MCF 10A (cell line): ENCODE measurements around the gene TDRD9. TPM values are rescaled to one million over a fixed set of nuclear protein-coding genes. Genes with fewer than 3 reads are reported as not detected.

Experiments used
- BruUV-seq: library from RNA; stranded (reverse); fragments of 400-500 nt; replicated peaks from 2 replicates; lab custom pipeline; 2021; lab: Mats Ljungman, UMichigan
- CTCF ChIA-PET: fragments of 300-600 bp; sonication (Branson Sonifier 250); formaldehyde crosslinking; extraction: SDS; loops from one replicate; lab custom pipeline; 2021; ENCODE audit warnings: antibody characterized with exemption, inconsistent platforms; lab: Yijun Ruan, JAX
- POLR2A ChIA-PET: fragments of 300-600, 350-650 bp; sonication (Branson Sonifier 250); formaldehyde crosslinking; extraction: SDS; loops from one replicate; lab custom pipeline; 2020; ENCODE audit warnings: antibody characterized with exemption, inconsistent platforms; lab: Yijun Ruan, JAX
- DNase-seq: peaks from one replicate; pipeline ENCODE4 v3.0.0-alpha.2; 2018; ENCODE audit not compliant: unreplicated experiment
- H3K27ac Mint-ChIP-seq: one replicate; pipeline ENCODE4 v1.8.0; 2022; ENCODE audit warnings: mild to moderate bottlenecking, low read depth, mixed read lengths; ENCODE audit not compliant: unreplicated experiment
- H3K27me3 Mint-ChIP-seq: one replicate; pipeline ENCODE4 v1.8.0; 2022; ENCODE audit warnings: mixed read lengths; ENCODE audit not compliant: insufficient read depth, unreplicated experiment
- H3K36me3 Mint-ChIP-seq: one replicate; pipeline ENCODE4 v1.8.0; 2022; ENCODE audit warnings: mild to moderate bottlenecking, moderate library complexity, mixed read lengths; ENCODE audit not compliant: insufficient read depth, unreplicated experiment
- H3K4me1 Mint-ChIP-seq: one replicate; pipeline ENCODE4 v1.8.0; 2022; ENCODE audit warnings: mixed read lengths; ENCODE audit not compliant: insufficient read depth, unreplicated experiment
- H3K4me3 Mint-ChIP-seq: one replicate; pipeline ENCODE4 v1.8.0; 2022; ENCODE audit warnings: mild to moderate bottlenecking, moderate library complexity, mixed read lengths; ENCODE audit not compliant: unreplicated experiment
- H3K9me3 Mint-ChIP-seq: one replicate; pipeline ENCODE4 v1.8.0; 2022; ENCODE audit warnings: mixed read lengths; ENCODE audit not compliant: unreplicated experiment
- intact Hi-C: fragments of 100-400 bp; cut with micrococcal nuclease; formaldehyde crosslinking; loops from 2 replicates; pipeline ENCODE4 v1.14.1; 2022
- total RNA-seq: library from RNA; stranded (reverse); gene quantifications from 2 replicates; pipeline ENCODE4 v1.2.3, GENCODE V29; 2022
- TF ChIP-seq, protein P1 (sequence below): fragments of 200-600 bp; IDR thresholded peaks from one replicate; pipeline ENCODE4 v1.8.0; 2022; ENCODE audit warnings: antibody characterized with exemption, mild to moderate bottlenecking; ENCODE audit not compliant: unreplicated experiment

TDRD9 gene
- total RNA-seq, 1 experiment from 2014 or later, result 0.40 TPM

- H3K9me3 Mint-ChIP-seq, result no peaks in the 10 kb centered on the region
- peaks cover 13% of the 10 kb centered on the region for H3K36me3 Mint-ChIP-seq
- CTCF ChIA-PET, result interaction anchor here (0.6 to 1.3 kb wide), 4 partner anchors 23 to 115 kb away, joined by 3 to 4 read pairs (median 3); no protein-coding TSS in a partner anchor
- peaks cover 10% of the 10 kb centered on the region for H3K27me3 Mint-ChIP-seq
- peak overlapping the region; percentile 49 for H3K27ac Mint-ChIP-seq
- no peak for DNase-seq
- no TSS peak for BruUV-seq
- POLR2A ChIA-PET, result interaction anchor here (1.6 kb wide), 1 partner anchor 9 kb away, joined by 5 read pairs; no protein-coding TSS in a partner anchor
- TF ChIP-seq, protein P1, sequence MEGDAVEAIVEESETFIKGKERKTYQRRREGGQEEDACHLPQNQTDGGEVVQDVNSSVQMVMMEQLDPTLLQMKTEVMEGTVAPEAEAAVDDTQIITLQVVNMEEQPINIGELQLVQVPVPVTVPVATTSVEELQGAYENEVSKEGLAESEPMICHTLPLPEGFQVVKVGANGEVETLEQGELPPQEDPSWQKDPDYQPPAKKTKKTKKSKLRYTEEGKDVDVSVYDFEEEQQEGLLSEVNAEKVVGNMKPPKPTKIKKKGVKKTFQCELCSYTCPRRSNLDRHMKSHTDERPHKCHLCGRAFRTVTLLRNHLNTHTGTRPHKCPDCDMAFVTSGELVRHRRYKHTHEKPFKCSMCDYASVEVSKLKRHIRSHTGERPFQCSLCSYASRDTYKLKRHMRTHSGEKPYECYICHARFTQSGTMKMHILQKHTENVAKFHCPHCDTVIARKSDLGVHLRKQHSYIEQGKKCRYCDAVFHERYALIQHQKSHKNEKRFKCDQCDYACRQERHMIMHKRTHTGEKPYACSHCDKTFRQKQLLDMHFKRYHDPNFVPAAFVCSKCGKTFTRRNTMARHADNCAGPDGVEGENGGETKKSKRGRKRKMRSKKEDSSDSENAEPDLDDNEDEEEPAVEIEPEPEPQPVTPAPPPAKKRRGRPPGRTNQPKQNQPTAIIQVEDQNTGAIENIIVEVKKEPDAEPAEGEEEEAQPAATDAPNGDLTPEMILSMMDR, result no peak
- no peak overlapping the region for H3K4me3 Mint-ChIP-seq
- no peaks in the 10 kb centered on the region for H3K4me1 Mint-ChIP-seq
- intact Hi-C loops, result loop anchor here (5.0 kb wide), 1 partner anchor 53 kb away; no protein-coding TSS in a partner anchor
These were observed 4.4 kb upstream of the TDRD9 start for GRCh38 chr14:103923863-103924262.

- TF ChIP-seq, protein P1, result no peak
- H3K27me3 Mint-ChIP-seq, result peaks cover 10% of the 10 kb centered on the region
- intact Hi-C loops, result no loop called here
- H3K9me3 Mint-ChIP-seq, result no peaks in the 10 kb centered on the region
- BruUV-seq, result no TSS peak
- no peak for DNase-seq
- H3K36me3 Mint-ChIP-seq, result peaks cover 12% of the 10 kb centered on the region
- POLR2A ChIA-PET, result interaction anchor here (1.1 kb wide), 1 partner anchor 56 kb away, joined by 3 read pairs; no protein-coding TSS in a partner anchor
- H3K27ac Mint-ChIP-seq, result peak overlapping the region; percentile 44
- H3K4me3 Mint-ChIP-seq, result no peak overlapping the region
- H3K4me1 Mint-ChIP-seq, result peaks cover 2% of the 10 kb centered on the region
- CTCF ChIA-PET, result interaction anchor here (0.6 to 1.2 kb wide), 3 partner anchors 8 to 117 kb away, joined by 3 read pairs; no protein-coding TSS in a partner anchor
These were observed 2.9 kb upstream of the TDRD9 start for GRCh38 chr14:103925316-103925715.

DNA sequence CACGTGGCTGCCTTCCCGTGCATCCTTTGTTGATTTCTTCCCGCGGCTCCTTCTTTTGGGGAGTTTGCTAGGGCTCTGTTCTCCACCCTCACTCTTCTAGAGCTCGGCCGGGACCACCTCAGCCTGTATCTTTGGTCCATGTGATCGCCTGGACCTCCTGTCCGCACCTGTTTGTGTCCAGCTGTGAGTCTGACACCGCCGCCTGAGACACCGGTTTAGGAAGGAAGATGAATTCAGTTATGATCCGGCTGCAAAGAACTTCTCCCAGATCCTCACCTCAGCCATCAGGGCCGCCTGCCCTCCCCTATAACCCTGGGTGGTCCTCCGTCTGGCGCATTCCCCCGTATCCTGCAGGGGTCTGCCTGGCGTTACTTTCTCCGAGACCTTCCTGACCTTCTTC, 690 bp upstream of the TDRD9 start:
- peaks cover 10% of the 10 kb centered on the region for H3K27me3 Mint-ChIP-seq
- ChIA-PET POLR2A (no interaction called here), CTCF (interaction anchor here (0.6 to 2.2 kb wide), 2 partner anchors 54 to 67 kb away, joined by 3 to 7 read pairs; no protein-coding TSS in a partner anchor)

GRCh38 chr14:103930051-103930604, 1.9 kb downstream of the TDRD9 start:
- H3K9me3 Mint-ChIP-seq, result no peaks in the 10 kb centered on the region
- intact Hi-C loops, result no loop called here
- H3K4me1 Mint-ChIP-seq, result peaks cover 23% of the 10 kb centered on the region
- POLR2A ChIA-PET, result interaction anchor here (5.6 kb wide), 1 partner anchor 10 kb away, joined by 39 read pairs; a partner anchor contains a TSS
- BruUV-seq, result no TSS peak
- TF ChIP-seq, protein P1, result no peak
- no peaks in the 10 kb centered on the region for H3K27me3 Mint-ChIP-seq
- H3K27ac Mint-ChIP-seq, result no peak overlapping the region
- peaks cover 6% of the 10 kb centered on the region for H3K36me3 Mint-ChIP-seq
- CTCF ChIA-PET, result interaction anchor here (0.6 to 1.7 kb wide), 2 partner anchors 10 to 203 kb away, joined by 3 to 6 read pairs; no protein-coding TSS in a partner anchor
- no peak overlapping the region for H3K4me3 Mint-ChIP-seq
- DNase-seq, result peak; percentile 34

More for the DNA sequence above, 690 bp upstream of the TDRD9 start:
- no peak overlapping the region for H3K27ac Mint-ChIP-seq
- no peaks in the 10 kb centered on the region for H3K9me3 Mint-ChIP-seq
- BruUV-seq, result no TSS peak
- intact Hi-C loops, result no loop called here
- no peak overlapping the region for H3K4me3 Mint-ChIP-seq
- peaks cover 5% of the 10 kb centered on the region for H3K4me1 Mint-ChIP-seq
- TF ChIP-seq, protein P1, result no peak
- peaks cover 6% of the 10 kb centered on the region for H3K36me3 Mint-ChIP-seq
- no peak for DNase-seq
